Measurements from ENCODE around the gene TOR4A. TPM values are rescaled to one million over a fixed set of nuclear protein-coding genes. Genes with fewer than 3 reads are reported as not detected.

TOR4A gene
- total RNA-seq, 2 donors from 2014 or later = 26.4 to 43.5 TPM

DNA sequence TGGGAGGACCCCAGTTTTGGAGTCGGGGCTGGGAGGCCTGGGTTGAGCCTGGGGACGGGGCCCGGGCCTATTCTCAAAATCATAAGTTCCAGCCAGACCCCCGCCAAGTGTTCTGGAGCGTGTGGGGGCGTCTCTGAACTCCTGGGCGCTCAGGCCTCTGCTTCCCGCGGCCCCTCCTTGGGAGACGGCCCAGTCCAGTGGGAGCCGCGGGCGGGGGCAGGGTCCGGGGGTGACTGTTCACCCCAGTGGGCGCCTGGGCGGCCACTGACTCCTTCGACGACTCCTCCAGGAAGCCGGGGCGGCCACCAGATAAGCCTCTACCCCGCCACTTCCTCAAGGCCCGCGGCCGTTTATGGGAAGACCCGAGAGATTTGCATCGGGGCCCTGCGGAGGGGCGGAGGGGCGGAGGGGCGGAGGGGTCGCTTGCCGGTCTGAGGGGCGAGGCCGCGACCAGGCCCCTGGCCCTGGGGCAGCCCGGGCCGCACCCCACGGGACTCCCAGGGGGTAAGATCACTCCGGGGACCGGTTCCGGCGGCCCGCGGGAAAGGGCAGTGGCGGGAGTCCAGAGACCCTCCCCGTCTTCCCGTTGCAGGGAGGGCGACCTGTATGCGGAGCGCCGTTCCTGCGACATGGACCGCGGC lies 655 bp downstream of the TOR4A start:
- Histone ChIP-seq H3K27ac (peak overlapping the region; percentile 23 to 86), H3K4me1 (ENCODE audit: control insufficient read depth in 1 of 2, low read depth in 2 of 2) (peaks cover 14 to 27% of the 10 kb centered on the region in 2 donors), H3K4me3 (peak overlapping the region; percentile 86), H3K9me3 (no peaks in the 10 kb centered on the region), H3K27me3 (replicated peaks; ENCODE audit: insufficient read depth) (no peaks in the 10 kb centered on the region), H3K36me3 (peaks cover 3% of the 10 kb centered on the region)
- DNase-seq (ENCODE audit: low spot score) (no peak), ATAC-seq (ENCODE audit: insufficient number of reproducible peaks, low FRiP score, low read depth) (no peak)
- TF ChIP-seq, protein P1, sequence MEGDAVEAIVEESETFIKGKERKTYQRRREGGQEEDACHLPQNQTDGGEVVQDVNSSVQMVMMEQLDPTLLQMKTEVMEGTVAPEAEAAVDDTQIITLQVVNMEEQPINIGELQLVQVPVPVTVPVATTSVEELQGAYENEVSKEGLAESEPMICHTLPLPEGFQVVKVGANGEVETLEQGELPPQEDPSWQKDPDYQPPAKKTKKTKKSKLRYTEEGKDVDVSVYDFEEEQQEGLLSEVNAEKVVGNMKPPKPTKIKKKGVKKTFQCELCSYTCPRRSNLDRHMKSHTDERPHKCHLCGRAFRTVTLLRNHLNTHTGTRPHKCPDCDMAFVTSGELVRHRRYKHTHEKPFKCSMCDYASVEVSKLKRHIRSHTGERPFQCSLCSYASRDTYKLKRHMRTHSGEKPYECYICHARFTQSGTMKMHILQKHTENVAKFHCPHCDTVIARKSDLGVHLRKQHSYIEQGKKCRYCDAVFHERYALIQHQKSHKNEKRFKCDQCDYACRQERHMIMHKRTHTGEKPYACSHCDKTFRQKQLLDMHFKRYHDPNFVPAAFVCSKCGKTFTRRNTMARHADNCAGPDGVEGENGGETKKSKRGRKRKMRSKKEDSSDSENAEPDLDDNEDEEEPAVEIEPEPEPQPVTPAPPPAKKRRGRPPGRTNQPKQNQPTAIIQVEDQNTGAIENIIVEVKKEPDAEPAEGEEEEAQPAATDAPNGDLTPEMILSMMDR (IDR thresholded peaks at IDR 0.05) = no peak

DNA sequence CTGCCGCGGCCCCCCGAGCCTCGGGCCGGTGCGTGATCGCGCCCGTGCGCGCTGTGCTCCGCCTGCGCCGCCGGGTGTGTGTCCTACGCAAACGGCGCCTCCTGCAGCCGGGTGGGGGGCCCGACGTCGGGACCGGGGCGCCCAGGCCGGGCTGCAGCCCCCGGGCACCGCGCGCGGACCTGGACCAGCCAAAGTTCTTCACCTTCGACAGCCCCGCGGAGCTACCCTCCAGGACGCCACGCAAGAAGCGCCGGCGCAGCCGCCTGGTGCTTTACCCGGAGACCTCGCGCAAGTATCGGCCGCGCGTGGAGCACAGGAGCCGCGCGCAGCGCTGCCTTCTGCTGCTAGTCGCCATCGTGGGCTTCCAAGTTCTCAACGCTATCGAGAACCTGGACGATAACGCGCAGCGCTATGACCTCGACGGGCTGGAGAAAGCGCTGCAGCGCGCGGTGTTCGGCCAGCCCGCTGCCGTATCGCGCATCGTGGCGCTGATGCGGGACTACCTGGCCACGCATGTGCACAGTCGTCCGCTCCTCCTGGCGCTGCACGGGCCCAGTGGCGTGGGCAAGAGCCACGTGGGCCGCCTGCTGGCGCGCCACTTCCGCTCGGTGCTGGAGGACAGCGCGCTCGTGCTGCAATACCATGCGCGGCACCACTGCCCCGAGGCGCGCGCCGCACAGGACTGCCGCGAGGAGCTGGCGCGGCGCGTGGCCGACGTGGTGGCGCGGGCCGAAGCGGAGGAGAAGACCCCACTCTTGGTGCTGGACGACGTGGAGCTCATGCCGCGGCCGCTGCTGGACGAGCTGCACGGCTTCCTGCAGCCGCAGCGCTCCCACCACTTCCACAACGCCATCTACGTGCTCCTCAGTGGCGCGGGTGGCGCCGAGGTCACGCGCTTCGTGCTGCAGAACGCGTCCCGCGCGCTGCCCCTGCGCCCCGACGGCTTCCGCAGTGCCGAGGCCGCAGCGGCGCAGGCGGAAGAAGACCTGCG lies 1.5 kb downstream of the TOR4A start:
- Histone ChIP-seq H3K4me3 (peak overlapping the region; percentile 86), H3K27ac (no peak overlapping the region), H3K27me3 (replicated peaks; ENCODE audit: insufficient read depth) (no peaks in the 10 kb centered on the region), H3K4me1 (ENCODE audit: control insufficient read depth in 1 of 2, low read depth in 2 of 2) (peaks cover 14 to 27% of the 10 kb centered on the region in 2 donors), H3K36me3 (no peaks in the 10 kb centered on the region), H3K9me3 (no peaks in the 10 kb centered on the region)
- ATAC-seq (ENCODE audit: insufficient number of reproducible peaks, low FRiP score, low read depth) (no peak), DNase-seq (ENCODE audit: low spot score) (no peak)
- TF ChIP-seq, protein P1 (IDR thresholded peaks at IDR 0.05) = no peak

DNA sequence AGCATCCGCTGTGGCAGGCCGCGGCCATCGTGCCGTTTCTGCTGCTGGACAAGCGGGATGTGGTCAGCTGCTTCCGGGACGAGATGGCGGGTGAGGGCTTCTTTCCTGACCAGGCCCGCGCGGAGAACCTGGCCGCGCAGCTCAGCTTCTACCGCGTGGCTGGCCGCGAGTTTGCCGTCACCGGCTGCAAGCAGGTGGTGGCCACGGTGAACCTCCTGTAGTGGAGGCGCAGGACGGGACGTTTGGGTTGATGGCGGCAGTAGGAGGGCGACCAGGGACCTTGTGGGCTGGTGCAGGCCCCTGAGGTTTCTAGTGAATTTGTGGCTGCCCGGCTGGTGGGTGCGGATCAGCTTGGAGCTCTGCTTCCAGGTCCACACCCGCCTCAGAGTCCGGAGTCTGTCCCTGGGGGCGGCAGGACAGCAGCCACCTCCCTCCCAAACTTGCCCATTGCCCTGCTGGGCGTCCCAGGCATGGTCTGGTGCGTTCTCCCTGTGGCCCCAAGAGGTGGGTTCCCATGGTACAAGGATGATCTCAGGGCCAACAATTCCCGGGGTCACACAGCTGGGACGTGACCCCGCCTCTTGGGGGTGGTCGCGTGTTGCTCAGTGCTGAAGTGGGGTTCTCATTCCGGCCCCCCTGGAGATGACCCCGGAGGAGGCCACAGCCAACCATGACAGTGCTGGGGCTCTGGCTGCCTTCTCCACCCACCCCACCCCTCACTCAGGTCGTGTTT lies 2.4 kb downstream of the TOR4A start:
- no peaks in the 10 kb centered on the region for H3K27me3 ChIP-seq (replicated peaks; ENCODE audit: insufficient read depth)
- TF ChIP-seq, protein P1 (IDR thresholded peaks at IDR 0.05) = no peak
- H3K4me1 ChIP-seq (ENCODE audit: control insufficient read depth in 1 of 2, low read depth in 2 of 2) = peaks cover 14 to 27% of the 10 kb centered on the region in 2 donors

DNA sequence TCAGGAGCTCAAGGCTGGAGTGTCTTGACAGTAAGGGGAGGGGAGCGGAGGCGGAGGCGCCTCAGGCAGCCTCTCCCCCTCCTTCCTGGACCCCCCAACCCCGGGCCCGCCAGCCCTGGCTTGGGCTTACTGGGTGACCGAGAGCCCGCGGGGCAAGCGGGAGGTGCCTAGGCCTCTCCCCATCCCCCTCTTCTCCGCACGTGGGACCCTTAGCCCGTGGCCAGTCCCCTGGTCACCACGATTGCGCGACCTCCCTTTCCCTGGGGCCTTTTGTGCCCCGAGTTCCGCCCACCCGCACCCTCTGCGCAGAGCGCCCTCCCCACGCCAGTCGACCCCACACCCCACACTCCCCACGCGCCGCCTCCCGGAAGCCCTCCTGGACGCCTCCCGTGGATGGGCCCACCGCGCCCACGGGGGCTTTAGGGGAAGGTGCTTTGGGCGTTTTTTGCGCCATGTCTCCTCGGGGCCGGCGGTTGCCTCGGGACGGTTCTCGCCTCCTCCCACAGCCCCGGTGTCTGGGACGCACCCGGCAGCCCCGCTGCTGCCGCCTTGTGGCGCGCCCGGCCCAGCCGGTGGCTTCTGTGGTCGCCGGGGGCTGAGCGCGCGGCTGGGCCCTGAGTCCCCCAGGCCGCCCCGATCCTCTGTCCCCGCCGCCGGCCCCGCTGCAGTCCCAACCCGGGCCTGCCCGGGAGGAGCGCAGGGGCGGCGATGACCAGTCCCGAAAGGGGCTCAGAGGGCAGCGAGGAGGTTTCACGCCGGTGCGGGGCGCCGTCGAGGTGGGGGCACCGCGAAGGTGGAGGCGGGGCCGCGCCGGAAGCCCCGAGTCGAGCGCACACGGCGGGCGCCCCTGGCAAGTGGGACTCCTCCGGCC lies 3.2 kb downstream of the TOR4A start:
- H3K27ac ChIP-seq = no peak overlapping the region
- TF ChIP-seq, protein P1 (IDR thresholded peaks at IDR 0.05) = no peak
- no peaks in the 10 kb centered on the region for H3K36me3 ChIP-seq
- no peaks in the 10 kb centered on the region for H3K9me3 ChIP-seq
- ATAC-seq (ENCODE audit: insufficient number of reproducible peaks, low FRiP score, low read depth) (no peak), DNase-seq (ENCODE audit: low spot score) (no peak)
- no peak overlapping the region for H3K4me3 ChIP-seq
- H3K4me1 ChIP-seq (ENCODE audit: control insufficient read depth in 1 of 2, low read depth in 2 of 2) = peaks cover 14 to 23% of the 10 kb centered on the region in 2 donors
- no peaks in the 10 kb centered on the region for H3K27me3 ChIP-seq (replicated peaks; ENCODE audit: insufficient read depth)

More for the DNA sequence above, 2.4 kb downstream of the TOR4A start:
- Histone ChIP-seq H3K4me3 (no peak overlapping the region), H3K9me3 (no peaks in the 10 kb centered on the region), H3K27ac (no peak overlapping the region), H3K36me3 (no peaks in the 10 kb centered on the region)
- no peak for DNase-seq (ENCODE audit: low spot score)
- ATAC-seq (ENCODE audit: insufficient number of reproducible peaks, low FRiP score, low read depth) = no peak
